GM18867 (cell line): ENCODE data around the gene CLEC6A.
"Not testable (repeated sequence)": the region's sequence is repeated elsewhere in the genome, so short reads cannot be mapped to it uniquely, and the experiment has no call there.

Experiments
- ATAC-seq: cut with Tn5 transposase; IDR thresholded peaks from one replicate; pipeline ENCODE4 v1.9.1; 2021; ENCODE audit warnings: mild to moderate bottlenecking, moderate library complexity; ENCODE audit not compliant: unreplicated experiment

Gene CLEC6A

GRCh38 chr12:8455727-8456360, at the start of gene CLEC6A:
Gene CLEC6A (plus strand): TSS chr12:8455962. CDS start chr12:8456112, 150 bp downstream.
- no peak for ATAC-seq

- not testable (repeated sequence) for ATAC-seq
Measured at GRCh38 chr12:8419576-8419975, 36.2 kb upstream of the CLEC6A start.

DNA sequence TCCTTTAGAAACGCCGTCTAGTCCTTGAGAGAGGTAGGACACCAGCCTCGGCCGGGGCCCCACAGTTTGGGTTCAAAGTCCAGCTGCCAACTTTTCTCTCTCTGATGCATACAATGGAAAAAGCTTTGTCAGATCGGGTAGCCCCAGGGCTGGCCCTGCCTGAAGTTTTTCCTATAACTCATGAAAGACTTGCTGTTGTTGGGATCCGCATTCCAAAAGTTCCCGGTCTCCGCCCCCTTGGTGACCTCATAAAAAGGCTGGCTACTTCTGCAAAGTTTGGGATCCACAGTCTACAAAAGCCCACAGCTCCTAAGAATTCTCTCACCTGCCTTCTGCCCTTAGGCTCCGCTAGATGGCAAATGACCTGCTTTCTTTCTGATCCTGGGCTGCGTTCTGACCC, 35.3 kb upstream of the CLEC6A start:
- no peak for ATAC-seq

- not testable (repeated sequence) for ATAC-seq
Measured at GRCh38 chr12:8444536-8445278, 11.1 kb upstream of the CLEC6A start.

DNA sequence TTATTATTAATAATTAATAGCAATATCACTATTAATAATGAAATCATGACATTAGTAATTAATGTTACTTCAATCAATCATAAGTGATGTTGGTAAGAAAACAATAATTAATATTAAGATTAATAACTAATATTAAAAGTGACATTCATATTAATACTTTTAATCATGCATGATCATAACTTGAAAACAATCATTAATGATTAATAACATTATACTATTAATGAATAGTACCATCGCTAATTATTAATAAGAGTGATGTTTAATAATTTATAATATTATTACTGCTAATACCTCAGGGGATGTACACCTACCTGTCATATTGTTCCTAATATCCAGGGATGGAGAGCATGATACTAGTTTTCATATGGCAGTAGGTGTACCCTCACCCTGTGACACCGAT, 10.0 kb upstream of the CLEC6A start:
- no peak for ATAC-seq

GRCh38 chr12:8446642-8447547, 8.9 kb upstream of the CLEC6A start:
- no peak for ATAC-seq

GRCh38 chr12:8449355-8449859, 6.4 kb upstream of the CLEC6A start:
- no peak for ATAC-seq

- ATAC-seq = no peak
Measured at GRCh38 chr12:8452036-8452435, 3.7 kb upstream of the CLEC6A start.

- no peak for ATAC-seq
Measured at GRCh38 chr12:8453021-8453513, 2.7 kb upstream of the CLEC6A start.

GRCh38 chr12:8453796-8454195, 2.0 kb upstream of the CLEC6A start:
- ATAC-seq = no peak

GRCh38 chr12:8455271-8455670, 491 bp upstream of the CLEC6A start:
- no peak for ATAC-seq

- ATAC-seq = no peak
Measured at GRCh38 chr12:8461426-8461825, 5.7 kb downstream of the CLEC6A start.

- no peak for ATAC-seq
Measured at GRCh38 chr12:8465301-8465996, 9.7 kb downstream of the CLEC6A start.

GRCh38 chr12:8466241-8466640, 10.5 kb downstream of the CLEC6A start:
- no peak for ATAC-seq

DNA sequence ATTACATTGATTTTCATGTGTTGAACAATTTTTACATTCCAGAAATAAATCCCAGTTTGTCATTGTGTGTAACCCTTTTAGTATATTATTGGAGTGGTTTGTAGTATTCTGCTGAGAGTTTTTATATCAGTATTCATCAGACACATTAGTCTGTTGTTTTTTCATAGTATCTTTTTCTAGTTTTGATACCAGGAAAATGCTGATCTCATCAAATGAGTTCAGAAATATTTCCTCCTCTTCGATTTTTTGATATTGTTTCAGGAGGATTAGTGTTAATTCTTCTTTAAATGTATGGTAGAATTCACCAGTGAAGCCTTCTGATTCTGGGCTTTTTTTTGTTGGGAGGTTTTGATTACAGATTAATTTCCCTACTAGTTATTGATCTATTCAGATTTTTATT, 15.3 kb downstream of the CLEC6A start:
- ATAC-seq = no peak

- ATAC-seq = no peak
Measured at GRCh38 chr12:8475508-8476203, 19.9 kb downstream of the CLEC6A start.

DNA sequence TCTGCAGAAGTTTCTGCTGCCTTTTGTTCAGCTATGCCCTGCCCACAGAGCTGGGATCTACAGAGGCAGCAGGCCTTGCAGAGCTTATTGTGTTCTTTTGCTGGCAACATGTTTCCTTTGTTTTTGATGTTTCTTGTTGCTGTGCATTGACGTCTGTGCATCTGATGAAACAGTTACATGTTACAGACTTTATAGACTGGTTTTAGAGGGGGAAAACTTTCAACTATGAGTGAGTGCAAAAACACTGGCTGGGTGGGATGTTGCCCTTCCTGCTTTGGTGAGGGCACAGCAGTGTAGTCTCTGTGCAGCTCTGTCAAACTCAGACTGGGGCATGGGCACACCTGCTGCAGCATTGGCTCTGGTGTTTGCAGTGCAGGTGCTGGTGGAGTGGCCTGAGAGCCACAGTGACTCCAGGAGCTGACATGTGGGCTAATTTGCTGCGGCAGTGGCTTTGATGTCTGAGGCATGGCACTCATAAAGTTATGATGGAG, 26.9 kb downstream of the CLEC6A start:
- no peak for ATAC-seq

GRCh38 chr12:8483079-8483478, 27.3 kb downstream of the CLEC6A start:
- no peak for ATAC-seq

GRCh38 chr12:8491646-8492530, 36.1 kb downstream of the CLEC6A start:
- no peak for ATAC-seq
